ENCODE results near the gene C2orf68.

C2orf68 gene

DNA sequence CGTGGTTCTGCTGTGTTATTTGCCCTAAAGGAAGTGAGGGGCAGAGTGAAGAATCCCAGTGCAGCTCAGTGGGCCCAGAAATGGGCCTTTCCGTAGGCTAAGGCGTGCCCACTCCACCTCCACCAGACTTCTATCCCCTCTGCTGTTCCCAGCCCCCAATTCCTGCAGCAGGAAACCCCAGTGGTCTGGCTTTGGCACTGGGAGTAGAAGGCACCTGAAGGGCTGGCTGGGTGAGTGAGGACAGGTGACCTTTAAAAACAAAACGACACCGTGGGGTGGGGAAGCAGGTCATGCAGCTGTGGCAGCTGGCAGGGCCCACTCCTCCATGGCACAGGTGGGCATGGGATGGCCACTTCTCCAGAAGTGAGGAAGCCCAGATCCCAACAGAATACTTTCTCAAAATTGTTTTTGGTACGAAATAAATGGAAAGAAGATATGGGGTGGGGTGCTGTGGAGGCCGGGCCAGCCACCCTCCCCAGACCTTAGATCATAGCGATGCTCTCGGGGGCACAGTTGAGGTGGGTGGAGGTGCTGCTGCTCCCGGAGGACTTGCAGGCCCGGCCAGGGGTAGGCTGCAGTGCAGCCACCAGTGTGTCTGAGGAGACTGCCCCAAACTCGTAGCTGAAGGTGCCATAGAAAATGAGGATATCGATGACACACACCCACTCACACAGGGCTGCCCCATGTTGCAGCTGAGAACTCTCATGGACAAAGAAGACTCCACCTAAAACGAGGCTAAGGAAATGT lies 13.1 kb downstream of the C2orf68 start:
- no peaks in the 10 kb centered on the region for H3K9me3 Mint-ChIP-seq
- H3K4me3 Mint-ChIP-seq: peak overlapping the region; percentile 47 to 90 (median 89)
- H3K27ac Mint-ChIP-seq: peak overlapping the region in 2 of 3 experiments; percentile 52 to 87
- H3K27me3 Mint-ChIP-seq (ENCODE audit: low read depth): no peaks in the 10 kb centered on the region
- H3K36me3 Mint-ChIP-seq (ENCODE audit: low read depth): no peaks in the 10 kb centered on the region
- H3K4me1 Mint-ChIP-seq: peaks cover 20% of the 10 kb centered on the region
- TF ChIP-seq, protein P1, sequence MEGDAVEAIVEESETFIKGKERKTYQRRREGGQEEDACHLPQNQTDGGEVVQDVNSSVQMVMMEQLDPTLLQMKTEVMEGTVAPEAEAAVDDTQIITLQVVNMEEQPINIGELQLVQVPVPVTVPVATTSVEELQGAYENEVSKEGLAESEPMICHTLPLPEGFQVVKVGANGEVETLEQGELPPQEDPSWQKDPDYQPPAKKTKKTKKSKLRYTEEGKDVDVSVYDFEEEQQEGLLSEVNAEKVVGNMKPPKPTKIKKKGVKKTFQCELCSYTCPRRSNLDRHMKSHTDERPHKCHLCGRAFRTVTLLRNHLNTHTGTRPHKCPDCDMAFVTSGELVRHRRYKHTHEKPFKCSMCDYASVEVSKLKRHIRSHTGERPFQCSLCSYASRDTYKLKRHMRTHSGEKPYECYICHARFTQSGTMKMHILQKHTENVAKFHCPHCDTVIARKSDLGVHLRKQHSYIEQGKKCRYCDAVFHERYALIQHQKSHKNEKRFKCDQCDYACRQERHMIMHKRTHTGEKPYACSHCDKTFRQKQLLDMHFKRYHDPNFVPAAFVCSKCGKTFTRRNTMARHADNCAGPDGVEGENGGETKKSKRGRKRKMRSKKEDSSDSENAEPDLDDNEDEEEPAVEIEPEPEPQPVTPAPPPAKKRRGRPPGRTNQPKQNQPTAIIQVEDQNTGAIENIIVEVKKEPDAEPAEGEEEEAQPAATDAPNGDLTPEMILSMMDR (IDR thresholded peaks at IDR 0.05; ENCODE audit: unreplicated experiment in 3 of 3): no peak

DNA sequence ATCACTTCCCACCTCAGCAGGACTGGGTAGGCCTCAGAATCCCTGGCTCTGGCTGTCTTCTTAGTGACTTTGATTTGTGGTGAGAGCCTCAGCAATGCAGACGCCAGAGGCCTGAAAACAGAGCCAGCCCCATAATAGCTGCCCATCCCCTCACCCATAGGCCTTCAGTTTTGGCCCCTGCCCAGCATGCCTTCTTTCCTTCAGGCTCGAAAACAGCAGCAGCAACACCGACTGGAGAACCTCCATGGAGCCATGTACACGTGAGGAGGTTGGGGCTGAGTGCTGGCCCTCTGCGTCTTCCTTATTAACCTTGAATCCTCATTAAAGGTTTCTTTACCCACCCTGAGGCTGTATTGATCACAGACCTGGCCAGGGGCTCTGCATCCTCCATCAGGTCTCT lies 14.6 kb downstream of the C2orf68 start:
- peak overlapping the region; percentile 97 to 100 (median 98) for H3K4me3 Mint-ChIP-seq
- H3K4me1 Mint-ChIP-seq: peaks cover 14% of the 10 kb centered on the region
- TF ChIP-seq, protein P1 (IDR thresholded peaks at IDR 0.05; ENCODE audit: unreplicated experiment in 3 of 3): no peak
- H3K27ac Mint-ChIP-seq: peak overlapping the region in 1 of 3 experiments; percentile 60
- no peaks in the 10 kb centered on the region for H3K36me3 Mint-ChIP-seq (ENCODE audit: low read depth)
- H3K9me3 Mint-ChIP-seq: no peaks in the 10 kb centered on the region
- no peaks in the 10 kb centered on the region for H3K27me3 Mint-ChIP-seq (ENCODE audit: low read depth)

DNA sequence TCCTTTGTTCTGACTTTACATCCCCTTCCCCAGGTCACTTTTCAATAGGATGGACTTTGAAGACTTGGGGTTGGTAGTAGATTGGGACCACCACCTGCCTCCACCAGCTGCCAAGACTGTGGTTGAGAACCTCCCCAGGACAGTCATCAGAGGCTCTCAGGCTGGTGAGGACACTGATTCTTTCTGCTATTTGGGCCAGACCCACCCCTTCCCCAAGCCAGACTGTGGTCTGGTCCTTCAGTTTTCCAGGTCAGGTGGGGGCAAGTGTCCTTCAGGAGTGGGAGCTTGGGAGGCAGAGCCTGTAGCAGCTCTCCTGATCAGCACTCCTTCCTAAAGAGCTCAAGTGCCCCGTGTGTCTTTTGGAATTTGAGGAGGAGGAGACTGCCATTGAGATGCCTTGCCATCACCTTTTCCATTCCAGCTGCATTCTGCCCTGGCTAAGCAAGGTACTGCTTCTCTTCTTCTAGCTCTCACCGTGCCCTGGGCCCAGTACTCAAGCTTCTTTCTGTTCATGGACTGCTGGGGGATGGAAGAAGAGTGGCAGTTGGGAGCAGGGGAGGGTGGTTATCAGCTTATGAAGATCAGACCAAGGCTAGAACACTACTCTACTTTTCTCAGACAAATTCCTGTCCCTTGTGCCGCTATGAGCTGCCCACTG lies 15.3 kb downstream of the C2orf68 start:
- H3K4me3 Mint-ChIP-seq: peak overlapping the region; percentile 97 to 100 (median 98)

DNA sequence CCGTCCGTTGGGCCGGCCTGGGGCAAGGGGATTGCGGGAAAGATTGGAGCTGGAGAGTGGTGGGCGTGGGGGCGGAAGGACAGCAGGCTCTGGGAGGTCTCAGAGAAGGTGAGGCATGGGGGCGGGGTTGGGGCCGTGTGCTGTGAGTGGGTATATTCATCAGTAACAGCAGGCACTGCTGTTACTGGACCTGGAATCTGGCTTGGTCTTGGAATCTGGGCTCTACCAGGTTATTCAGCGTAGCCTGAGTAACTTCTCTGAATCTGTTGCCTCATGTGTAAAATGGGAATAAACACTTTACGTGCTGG lies 15.9 kb downstream of the C2orf68 start:
- no peaks in the 10 kb centered on the region for H3K9me3 Mint-ChIP-seq
- peaks cover 14% of the 10 kb centered on the region for H3K4me1 Mint-ChIP-seq
- H3K36me3 Mint-ChIP-seq (ENCODE audit: low read depth): no peaks in the 10 kb centered on the region
- TF ChIP-seq, protein P1 (IDR thresholded peaks at IDR 0.05; ENCODE audit: unreplicated experiment in 3 of 3): no peak
- H3K27me3 Mint-ChIP-seq (ENCODE audit: low read depth): no peaks in the 10 kb centered on the region
- peak overlapping the region; percentile 86 to 96 (median 92) for H3K27ac Mint-ChIP-seq
- H3K4me3 Mint-ChIP-seq: peak overlapping the region; percentile 97 to 100 (median 98)

More for the DNA sequence above, 15.3 kb downstream of the C2orf68 start:
- H3K9me3 Mint-ChIP-seq: no peaks in the 10 kb centered on the region
- peak overlapping the region in 1 of 3 experiments; percentile 96 for H3K27ac Mint-ChIP-seq
- TF ChIP-seq, protein P1 (IDR thresholded peaks at IDR 0.05; ENCODE audit: unreplicated experiment in 3 of 3): no peak
- H3K27me3 Mint-ChIP-seq (ENCODE audit: low read depth): no peaks in the 10 kb centered on the region
- peaks cover 14% of the 10 kb centered on the region for H3K4me1 Mint-ChIP-seq
- H3K36me3 Mint-ChIP-seq (ENCODE audit: low read depth): no peaks in the 10 kb centered on the region

DNA sequence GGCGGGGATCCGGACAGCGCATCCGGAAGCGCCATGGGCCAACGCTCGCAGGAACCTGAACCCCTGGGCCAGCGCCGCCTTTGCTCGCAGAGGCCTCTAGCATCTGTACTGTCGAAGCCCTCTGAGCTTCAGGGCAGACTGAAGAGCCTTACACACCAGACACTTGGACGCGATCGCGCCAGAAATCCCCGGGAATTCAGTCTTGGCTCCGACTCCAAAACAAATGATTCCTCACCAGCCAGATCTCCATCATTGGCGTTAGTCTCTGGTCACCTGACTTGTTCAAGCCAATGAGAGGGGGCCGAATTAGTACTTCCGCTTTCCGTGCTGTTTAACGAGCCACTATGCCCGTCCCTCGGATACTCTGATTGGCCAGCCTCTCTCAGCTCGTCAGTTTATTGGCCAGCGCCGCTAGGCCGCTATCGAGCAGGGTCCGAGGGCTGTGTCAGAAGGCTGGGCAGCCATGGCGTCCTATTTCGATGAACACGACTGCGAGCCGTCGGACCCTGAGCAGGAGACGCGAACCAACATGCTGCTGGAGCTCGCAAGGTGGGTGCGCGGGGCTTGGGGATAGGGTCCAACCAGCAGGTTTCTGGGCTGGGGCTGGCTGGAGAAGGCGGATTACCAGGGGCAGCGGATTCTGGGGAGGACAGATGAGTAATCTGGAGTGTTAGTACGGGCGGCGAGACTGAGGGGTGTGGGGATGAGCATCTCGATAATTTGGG lies 16.4 kb downstream of the C2orf68 start, which contains the start of gene RNF181:
TSS of gene RNF181 (plus strand) at position 445 of the 725 bp plus-strand sequence. CDS start at position 464, 19 bp downstream.
- Mint-ChIP-seq H3K27me3 (ENCODE audit: low read depth) (no peaks in the 10 kb centered on the region), H3K27ac (peak within 1 kb of the TSS; percentile 86 to 96 (median 92))

More for the DNA sequence above, 16.4 kb downstream of the C2orf68 start, which contains the start of gene RNF181:
- peak within 1 kb of the TSS; percentile 97 to 100 (median 98) for H3K4me3 Mint-ChIP-seq
- no peaks in the 10 kb centered on the region for H3K9me3 Mint-ChIP-seq
- no peaks in the 10 kb centered on the region for H3K36me3 Mint-ChIP-seq (ENCODE audit: low read depth)
- TF ChIP-seq, protein P1 (IDR thresholded peaks at IDR 0.05; ENCODE audit: unreplicated experiment in 3 of 3): no peak
- H3K4me1 Mint-ChIP-seq: peaks cover 19% of the 10 kb centered on the region
